Memory B cell (primary cell): ENCODE data around the gene ADD1.
"Not testable (repeated sequence)": the region's sequence is repeated elsewhere in the genome, so short reads cannot be mapped to it uniquely, and the experiment has no call there.

Source experiments
- ATAC-seq: fragments of 150-1000 bp; cut with Tn5 transposase; 2 replicates; pipeline ENCODE4 v1.10.0; 2021; ENCODE audit warnings: low read depth, mild to moderate bottlenecking, moderate library complexity
- DNase-seq, 2 donors: peaks; one replicate each; pipeline ENCODE4 v3.0.0; 2022; ENCODE audit warnings: low spot score in 2 of 2
- H3K27ac Mint-ChIP-seq: one replicate; pipeline ENCODE4 v1.8.0; 2022; ENCODE audit warnings: mild to moderate bottlenecking, moderate library complexity, mixed read lengths
- H3K27me3 Mint-ChIP-seq: one replicate; pipeline ENCODE4 v1.8.0; 2022; ENCODE audit warnings: mixed read lengths
- H3K36me3 Mint-ChIP-seq: one replicate; pipeline ENCODE4 v1.8.0; 2022; ENCODE audit warnings: mild to moderate bottlenecking, mixed read lengths
- H3K4me1 Mint-ChIP-seq: one replicate; pipeline ENCODE4 v1.8.0; 2022; ENCODE audit warnings: mixed read lengths
- H3K4me3 Mint-ChIP-seq: one replicate; pipeline ENCODE4 v1.8.0; 2022; ENCODE audit warnings: mild to moderate bottlenecking, moderate library complexity, mixed read lengths
- H3K9me3 Mint-ChIP-seq: one replicate; pipeline ENCODE4 v1.8.0; 2022; ENCODE audit warnings: mixed read lengths

Gene ADD1

DNA sequence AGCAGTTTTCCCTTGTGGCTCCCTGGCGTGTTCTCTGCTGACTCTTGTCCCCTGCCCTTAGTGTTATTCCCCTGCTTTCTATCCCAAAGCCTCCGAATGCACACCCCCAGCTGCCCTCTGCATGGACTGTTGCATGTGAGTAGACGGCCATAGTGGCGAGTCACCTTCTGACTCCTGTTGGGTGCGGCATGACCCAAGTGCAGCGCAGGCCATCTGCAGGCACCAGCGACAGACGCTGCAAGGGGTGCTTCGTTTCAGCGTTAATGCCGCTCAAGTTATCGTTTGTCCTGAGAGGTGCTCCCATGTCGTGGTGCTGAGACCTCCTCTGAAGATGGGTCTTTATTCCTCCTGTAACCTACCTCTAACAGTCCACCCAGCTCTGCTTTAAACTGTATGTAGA, 61.9 kb downstream of the ADD1 start:
- ATAC-seq (no peak), DNase-seq (no peak)
- Mint-ChIP-seq H3K27ac (peak overlapping the region; percentile 80), H3K9me3 (no peaks in the 10 kb centered on the region), H3K4me1 (peaks cover 9% of the 10 kb centered on the region), H3K36me3 (peaks cover 38% of the 10 kb centered on the region), H3K27me3 (no peaks in the 10 kb centered on the region), H3K4me3 (no peak overlapping the region)

DNA sequence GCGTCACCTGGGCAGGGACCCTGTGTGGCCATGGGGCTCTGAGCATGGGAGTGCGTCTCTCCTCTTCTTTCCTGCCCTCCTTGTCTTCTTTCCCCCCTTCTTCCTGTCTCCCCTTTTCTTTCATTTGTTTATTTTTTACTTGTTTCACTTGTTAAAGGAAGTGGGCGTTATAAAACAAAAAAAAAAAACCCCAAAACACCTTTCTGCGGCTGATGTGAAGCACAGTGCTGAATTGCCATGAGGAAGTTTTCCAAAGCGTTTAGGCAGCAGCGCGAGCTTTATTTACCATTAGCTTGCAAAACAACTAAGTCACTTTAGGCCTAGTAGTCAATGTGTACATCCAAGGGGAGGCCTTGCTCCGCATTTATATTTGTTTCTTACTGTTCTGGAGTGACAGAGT, 62.6 kb downstream of the ADD1 start:
- Mint-ChIP-seq H3K4me1 (peaks cover 9% of the 10 kb centered on the region), H3K4me3 (no peak overlapping the region), H3K27ac (peak overlapping the region; percentile 80), H3K36me3 (peaks cover 32% of the 10 kb centered on the region), H3K9me3 (no peaks in the 10 kb centered on the region), H3K27me3 (no peaks in the 10 kb centered on the region)
- ATAC-seq = no peak
- no peak for DNase-seq

DNA sequence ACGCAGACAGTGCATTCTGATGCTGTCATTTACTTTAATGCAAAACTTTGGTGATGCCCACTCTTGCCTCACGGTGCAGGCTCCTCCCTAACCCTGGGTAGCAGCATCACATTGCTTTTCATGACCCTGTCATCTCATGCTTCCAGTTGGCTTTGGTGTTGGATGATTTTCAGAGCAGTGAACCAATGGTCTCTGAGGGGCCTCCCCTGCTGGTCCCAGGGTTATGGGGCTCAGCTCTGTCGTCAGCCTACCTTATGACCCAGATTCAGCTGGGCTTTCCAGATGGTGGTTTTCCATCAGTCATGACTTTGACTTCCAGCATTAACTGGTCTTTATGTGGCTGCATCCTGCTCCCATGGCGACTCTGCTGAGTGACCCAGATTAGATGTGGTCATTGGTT, 63.6 kb downstream of the ADD1 start:
- peaks cover 29% of the 10 kb centered on the region for H3K36me3 Mint-ChIP-seq
- H3K4me1 Mint-ChIP-seq = peaks cover 9% of the 10 kb centered on the region
- no peak overlapping the region for H3K4me3 Mint-ChIP-seq
- H3K27me3 Mint-ChIP-seq = no peaks in the 10 kb centered on the region
- no peak overlapping the region for H3K27ac Mint-ChIP-seq
- ATAC-seq (no peak), DNase-seq (no peak)
- H3K9me3 Mint-ChIP-seq = no peaks in the 10 kb centered on the region

DNA sequence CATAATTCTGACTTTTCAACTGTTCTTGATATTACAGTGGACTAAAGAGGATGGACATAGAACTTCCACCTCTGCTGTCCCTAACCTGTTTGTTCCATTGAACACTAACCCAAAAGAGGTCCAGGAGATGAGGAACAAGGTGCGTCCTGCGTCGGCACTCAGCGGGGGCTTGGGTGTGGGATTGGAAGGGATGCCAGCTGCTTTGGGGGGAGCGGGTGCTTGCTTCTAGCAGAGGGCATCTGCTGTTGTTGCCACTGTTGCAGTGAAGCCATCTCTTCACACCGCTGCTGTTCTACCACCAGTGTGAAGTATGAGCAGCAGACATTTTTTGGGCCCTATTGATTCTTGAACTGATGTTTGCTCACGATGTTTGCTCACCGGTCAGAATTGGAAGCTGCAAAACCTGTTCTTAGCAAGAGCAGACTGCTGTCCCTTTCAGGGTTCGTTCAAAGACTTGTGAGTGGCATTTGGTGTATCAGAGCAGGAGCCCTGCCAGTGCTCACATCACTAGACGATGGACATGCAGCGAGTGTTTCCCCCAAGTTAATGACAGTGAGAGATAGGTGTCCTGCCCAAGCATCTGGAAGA, 64.2 kb downstream of the ADD1 start:
- Mint-ChIP-seq H3K27me3 (no peaks in the 10 kb centered on the region), H3K27ac (no peak overlapping the region), H3K9me3 (no peaks in the 10 kb centered on the region), H3K4me1 (peaks cover 9% of the 10 kb centered on the region), H3K36me3 (peaks cover 29% of the 10 kb centered on the region), H3K4me3 (no peak overlapping the region)
- DNase-seq (no peak), ATAC-seq (no peak)

DNA sequence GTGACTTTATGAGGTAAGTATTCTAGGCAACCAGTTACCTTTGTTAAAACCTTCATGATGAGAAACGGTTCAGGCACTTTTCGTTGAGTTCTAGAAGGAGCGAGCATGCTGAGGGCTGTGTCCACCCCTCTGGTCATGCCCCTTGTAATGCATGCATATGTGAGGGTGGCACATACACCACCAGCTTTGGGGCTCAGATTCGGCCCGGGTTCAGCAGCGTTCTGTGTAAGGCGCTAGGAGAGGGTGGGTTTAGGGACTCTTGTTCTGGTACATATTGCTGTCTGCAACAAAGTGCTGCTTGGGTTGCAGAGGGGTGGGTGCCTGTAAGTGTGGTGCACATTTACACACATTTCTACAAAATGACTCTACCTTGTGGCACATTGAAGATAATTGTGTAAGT, 65.0 kb downstream of the ADD1 start:
- no peak for ATAC-seq
- Mint-ChIP-seq H3K36me3 (peaks cover 28% of the 10 kb centered on the region), H3K27ac (no peak overlapping the region), H3K4me1 (peaks cover 7% of the 10 kb centered on the region), H3K27me3 (no peaks in the 10 kb centered on the region), H3K4me3 (no peak overlapping the region), H3K9me3 (no peaks in the 10 kb centered on the region)
- no peak for DNase-seq

DNA sequence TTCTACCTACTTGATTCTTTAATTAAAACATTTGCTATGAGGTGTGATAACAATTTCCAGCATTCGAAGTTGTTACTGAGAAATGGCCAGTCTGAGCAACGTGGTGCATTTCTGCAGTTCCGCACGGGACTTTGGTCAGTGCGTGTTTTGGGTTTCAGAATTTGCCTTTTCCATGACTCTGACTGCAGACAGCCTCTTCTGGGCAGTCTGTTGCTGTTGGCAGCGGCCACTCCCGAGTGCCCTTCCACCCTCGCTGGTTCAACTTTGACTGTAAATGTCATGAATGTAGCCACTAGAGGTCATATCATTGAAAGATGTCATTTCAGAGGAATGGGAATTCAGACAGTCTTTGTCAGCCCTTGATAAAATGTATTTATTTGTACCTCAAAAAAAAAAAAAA, 65.9 kb downstream of the ADD1 start:
- no peaks in the 10 kb centered on the region for H3K9me3 Mint-ChIP-seq
- peaks cover 5% of the 10 kb centered on the region for H3K4me1 Mint-ChIP-seq
- H3K36me3 Mint-ChIP-seq = peaks cover 24% of the 10 kb centered on the region
- no peak for DNase-seq
- H3K4me3 Mint-ChIP-seq = no peak overlapping the region
- no peak for ATAC-seq
- H3K27ac Mint-ChIP-seq = no peak overlapping the region
- no peaks in the 10 kb centered on the region for H3K27me3 Mint-ChIP-seq

DNA sequence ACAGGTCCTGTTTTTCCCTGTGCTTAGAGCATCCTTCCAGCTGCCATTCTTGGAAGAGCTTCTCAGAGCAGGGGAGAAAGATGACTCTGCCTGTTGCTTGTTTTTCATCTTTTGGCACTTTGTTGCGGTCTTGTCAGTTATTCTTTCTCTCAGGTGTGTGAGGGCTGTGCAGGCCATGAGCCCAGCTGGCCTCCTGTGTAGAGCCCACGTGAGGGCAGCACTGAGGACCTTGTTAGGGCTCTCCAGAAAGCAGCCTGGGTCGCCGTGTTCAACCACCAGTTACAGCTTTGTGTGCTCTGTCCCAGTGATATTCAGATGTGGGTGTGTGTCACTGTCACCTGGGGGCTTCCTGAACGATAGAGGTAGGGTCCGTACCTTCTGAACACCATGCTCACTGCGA, 66.8 kb downstream of the ADD1 start:
- Mint-ChIP-seq H3K4me3 (no peak overlapping the region), H3K27me3 (no peaks in the 10 kb centered on the region), H3K36me3 (peaks cover 25% of the 10 kb centered on the region), H3K27ac (no peak overlapping the region), H3K4me1 (peaks cover 5% of the 10 kb centered on the region), H3K9me3 (no peaks in the 10 kb centered on the region)
- DNase-seq = no peak
- ATAC-seq = peak; percentile 56

DNA sequence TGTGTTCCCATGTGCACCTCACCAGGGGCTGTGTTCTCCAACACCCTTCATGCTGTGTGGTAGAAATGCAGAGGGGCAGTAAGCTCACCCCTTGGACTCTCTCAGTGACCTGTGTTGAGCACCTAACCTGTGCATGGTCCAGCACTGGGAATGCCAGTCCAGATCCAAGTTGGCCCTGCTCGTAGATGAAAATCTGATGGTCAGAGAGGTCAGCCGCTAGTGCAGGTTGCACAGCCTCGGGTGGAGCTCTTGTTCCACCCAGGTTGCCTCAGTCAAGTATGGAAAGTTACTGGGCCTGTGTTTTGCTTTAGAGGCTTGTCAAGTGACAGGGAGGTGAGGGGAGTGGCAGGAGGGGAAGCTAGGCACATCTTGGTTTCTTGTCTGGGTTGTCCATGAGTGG, 68.2 kb downstream of the ADD1 start:
- Mint-ChIP-seq H3K27ac (no peak overlapping the region), H3K36me3 (peaks cover 25% of the 10 kb centered on the region), H3K9me3 (no peaks in the 10 kb centered on the region), H3K4me3 (no peak overlapping the region), H3K27me3 (no peaks in the 10 kb centered on the region), H3K4me1 (peaks cover 5% of the 10 kb centered on the region)
- ATAC-seq (no peak), DNase-seq (no peak)

DNA sequence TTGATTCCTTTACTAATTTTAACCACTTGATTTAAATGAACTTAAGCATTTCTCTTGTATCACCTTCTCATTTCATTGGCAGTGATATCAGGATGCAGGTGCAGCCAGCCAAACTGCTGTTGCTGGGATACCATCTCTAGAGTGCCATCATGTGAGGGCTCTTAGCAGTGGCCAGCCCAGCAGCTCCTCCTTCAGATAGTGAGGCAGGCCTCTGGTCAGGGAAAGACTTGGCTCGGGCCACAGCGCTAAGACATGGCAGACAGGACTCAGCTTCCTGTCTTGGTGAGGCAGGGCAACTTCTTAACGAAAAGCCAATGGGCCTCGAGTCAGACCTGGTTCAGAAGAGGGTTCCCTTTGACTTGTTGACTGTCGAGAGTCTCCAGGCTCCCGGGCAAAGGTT, 69.5 kb downstream of the ADD1 start:
- H3K27me3 Mint-ChIP-seq = no peaks in the 10 kb centered on the region
- peaks cover 18% of the 10 kb centered on the region for H3K4me1 Mint-ChIP-seq
- DNase-seq (no peak), ATAC-seq (no peak)
- H3K36me3 Mint-ChIP-seq = peaks cover 26% of the 10 kb centered on the region
- H3K4me3 Mint-ChIP-seq = no peak overlapping the region
- no peaks in the 10 kb centered on the region for H3K9me3 Mint-ChIP-seq
- no peak overlapping the region for H3K27ac Mint-ChIP-seq

DNA sequence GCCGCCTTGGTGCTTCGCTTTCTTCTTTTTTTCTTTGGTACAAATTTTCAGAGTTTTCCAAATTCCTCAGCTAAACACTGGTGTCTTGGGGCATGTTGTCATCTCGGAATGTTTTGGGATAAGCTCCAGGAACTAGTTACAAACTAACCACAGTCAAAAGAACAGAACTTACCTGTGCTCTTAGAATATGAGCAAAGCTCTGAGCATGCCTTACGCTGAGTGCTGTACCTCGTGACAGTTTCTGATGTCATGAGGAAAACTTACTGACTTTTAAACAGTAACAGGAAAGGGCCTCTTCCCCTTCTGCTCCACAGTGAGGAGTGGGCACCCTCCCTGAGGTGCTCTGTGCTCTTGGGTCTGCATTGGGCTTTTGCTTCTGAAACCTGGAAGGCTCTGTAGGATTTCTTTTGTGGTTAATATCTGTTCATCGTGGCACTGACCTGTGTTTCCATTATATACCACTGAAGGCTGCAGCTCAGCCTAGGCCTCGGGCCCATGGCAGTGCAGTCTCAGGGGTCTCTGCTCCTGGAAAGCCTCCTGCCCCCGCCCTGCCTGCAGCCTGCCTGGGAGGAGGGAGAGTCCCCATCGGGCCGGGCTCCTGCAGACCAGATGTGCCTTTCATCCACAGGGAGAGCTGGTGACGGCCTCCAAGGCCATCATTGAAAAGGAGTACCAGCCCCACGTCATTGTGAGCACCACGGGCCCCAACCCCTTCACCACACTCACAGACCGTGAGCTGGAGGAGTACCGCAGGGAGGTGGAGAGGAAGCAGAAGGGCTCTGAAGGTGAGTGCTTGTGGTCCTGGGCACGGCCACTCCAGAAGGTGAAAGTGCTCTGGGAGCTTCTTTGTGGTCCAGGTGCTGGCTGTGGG, 70.8 kb downstream of the ADD1 start:
- Mint-ChIP-seq H3K4me1 (peaks cover 24% of the 10 kb centered on the region), H3K4me3 (no peak overlapping the region), H3K27me3 (no peaks in the 10 kb centered on the region), H3K27ac (peak overlapping the region; percentile 71), H3K9me3 (no peaks in the 10 kb centered on the region), H3K36me3 (peaks cover 30% of the 10 kb centered on the region)
- DNase-seq = no peak
- peak; percentile 10 for ATAC-seq

DNA sequence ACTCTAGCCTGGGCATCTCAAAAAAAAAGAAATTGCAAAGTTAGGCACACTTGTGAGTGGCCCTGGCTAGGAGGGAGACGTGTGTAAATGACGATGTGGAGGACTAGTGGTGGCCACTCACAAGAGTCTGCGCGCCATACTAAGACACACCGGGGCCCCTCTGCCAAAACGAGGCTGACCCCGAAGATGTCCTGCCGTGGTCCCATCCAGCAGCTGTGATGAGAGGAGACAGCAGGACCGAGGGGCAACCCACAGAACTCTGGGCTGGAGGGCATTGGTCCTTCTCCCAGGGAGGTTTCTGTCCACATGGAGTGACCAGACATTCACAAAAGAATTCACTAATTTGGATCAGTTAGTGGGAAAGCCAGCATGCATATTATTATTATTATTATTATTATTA, 72.1 kb downstream of the ADD1 start:
- DNase-seq (no peak), ATAC-seq (no peak)
- Mint-ChIP-seq H3K27ac (peak overlapping the region; percentile 74), H3K27me3 (no peaks in the 10 kb centered on the region), H3K4me1 (peaks cover 34% of the 10 kb centered on the region), H3K9me3 (peaks cover 3% of the 10 kb centered on the region), H3K36me3 (peaks cover 41% of the 10 kb centered on the region), H3K4me3 (no peak overlapping the region)

DNA sequence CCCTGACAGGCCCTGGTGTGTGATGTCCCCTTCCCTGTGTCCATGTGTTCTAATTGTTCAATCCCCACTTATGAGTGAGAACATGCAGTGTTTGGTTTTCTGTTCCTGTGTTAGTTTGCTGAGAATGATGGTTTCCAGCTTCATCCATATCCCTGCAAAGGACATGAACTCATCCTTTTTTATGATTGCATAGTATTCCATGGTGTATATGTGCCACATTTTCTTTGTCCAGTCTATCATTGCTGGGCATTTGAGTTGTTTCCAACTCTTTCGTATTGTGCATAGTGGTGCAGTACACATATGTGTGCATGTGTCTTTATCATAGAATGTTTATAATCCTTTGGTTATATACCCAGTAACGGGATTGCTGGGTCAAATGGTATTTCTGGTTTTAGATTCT, 73.1 kb downstream of the ADD1 start:
- not testable (repeated sequence) for DNase-seq, ATAC-seq, H3K4me3 Mint-ChIP-seq, H3K27me3 Mint-ChIP-seq, H3K9me3 Mint-ChIP-seq
- Mint-ChIP-seq H3K4me1 (peaks cover 39% of the 10 kb centered on the region), H3K36me3 (peaks cover 47% of the 10 kb centered on the region), H3K27ac (peak overlapping the region; percentile 99)

DNA sequence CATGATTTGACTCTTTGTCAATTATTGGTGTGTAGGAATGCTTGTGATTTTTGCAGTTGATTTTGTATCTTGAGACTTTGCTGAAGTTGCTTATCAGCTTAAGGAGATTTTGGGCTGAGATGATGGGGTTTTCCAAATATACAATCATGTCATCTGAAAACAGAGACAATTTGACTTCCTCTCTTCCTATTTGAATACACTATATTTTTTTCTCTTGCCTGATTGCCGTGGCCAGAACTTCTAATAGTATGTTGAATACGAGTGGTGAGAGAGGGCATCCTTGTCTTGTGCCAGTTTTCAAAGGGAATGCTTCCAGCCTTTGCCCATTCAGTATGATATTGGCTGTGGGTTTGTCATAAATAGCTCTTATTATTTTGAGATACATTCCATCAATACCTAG, 74.7 kb downstream of the ADD1 start:
- peak; percentile 35 for ATAC-seq
- H3K27me3 Mint-ChIP-seq, DNase-seq, H3K9me3 Mint-ChIP-seq: not testable (repeated sequence)
- peaks cover 50% of the 10 kb centered on the region for H3K36me3 Mint-ChIP-seq
- peak overlapping the region; percentile 80 for H3K4me3 Mint-ChIP-seq
- H3K4me1 Mint-ChIP-seq = peaks cover 51% of the 10 kb centered on the region
- peak overlapping the region; percentile 99 for H3K27ac Mint-ChIP-seq

DNA sequence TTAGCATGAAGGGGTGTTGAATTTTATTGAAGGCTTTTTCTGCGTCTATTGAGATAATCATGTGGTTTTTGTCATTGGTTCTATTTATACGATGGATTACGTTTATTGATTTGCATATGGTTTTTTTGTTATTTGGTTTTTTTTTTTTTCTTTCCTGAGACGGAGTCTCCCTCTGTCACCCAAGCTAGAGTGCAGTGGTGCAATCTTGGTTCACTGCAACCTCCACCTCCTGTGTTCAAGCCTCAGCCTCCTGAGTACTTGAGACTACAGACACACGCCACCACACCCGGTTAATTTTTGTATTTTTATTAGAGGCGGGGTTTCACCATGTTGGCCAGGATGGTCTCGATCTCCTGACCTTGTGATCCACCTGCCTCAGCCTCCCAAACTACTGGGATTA, 75.1 kb downstream of the ADD1 start:
- Mint-ChIP-seq H3K27ac (peak overlapping the region; percentile 99), H3K4me3 (peak overlapping the region; percentile 80), H3K36me3 (peaks cover 52% of the 10 kb centered on the region), H3K4me1 (peaks cover 55% of the 10 kb centered on the region)
- ATAC-seq = peak; percentile 92
- DNase-seq = peak in 1 of 2 donors; percentile 50
- not testable (repeated sequence) for H3K27me3 Mint-ChIP-seq, H3K9me3 Mint-ChIP-seq
